Measurements from ENCODE around the gene BUD31. TPM values are rescaled to one million over a fixed set of nuclear protein-coding genes. Genes with fewer than 3 reads are reported as not detected.

BUD31 gene
- total and polyA plus RNA-seq, 10 of the 15 experiments (the other 5 are each of a cell fraction or from before 2014, with no cell fraction given): 74.2 to 317 (median 130) TPM

DNA sequence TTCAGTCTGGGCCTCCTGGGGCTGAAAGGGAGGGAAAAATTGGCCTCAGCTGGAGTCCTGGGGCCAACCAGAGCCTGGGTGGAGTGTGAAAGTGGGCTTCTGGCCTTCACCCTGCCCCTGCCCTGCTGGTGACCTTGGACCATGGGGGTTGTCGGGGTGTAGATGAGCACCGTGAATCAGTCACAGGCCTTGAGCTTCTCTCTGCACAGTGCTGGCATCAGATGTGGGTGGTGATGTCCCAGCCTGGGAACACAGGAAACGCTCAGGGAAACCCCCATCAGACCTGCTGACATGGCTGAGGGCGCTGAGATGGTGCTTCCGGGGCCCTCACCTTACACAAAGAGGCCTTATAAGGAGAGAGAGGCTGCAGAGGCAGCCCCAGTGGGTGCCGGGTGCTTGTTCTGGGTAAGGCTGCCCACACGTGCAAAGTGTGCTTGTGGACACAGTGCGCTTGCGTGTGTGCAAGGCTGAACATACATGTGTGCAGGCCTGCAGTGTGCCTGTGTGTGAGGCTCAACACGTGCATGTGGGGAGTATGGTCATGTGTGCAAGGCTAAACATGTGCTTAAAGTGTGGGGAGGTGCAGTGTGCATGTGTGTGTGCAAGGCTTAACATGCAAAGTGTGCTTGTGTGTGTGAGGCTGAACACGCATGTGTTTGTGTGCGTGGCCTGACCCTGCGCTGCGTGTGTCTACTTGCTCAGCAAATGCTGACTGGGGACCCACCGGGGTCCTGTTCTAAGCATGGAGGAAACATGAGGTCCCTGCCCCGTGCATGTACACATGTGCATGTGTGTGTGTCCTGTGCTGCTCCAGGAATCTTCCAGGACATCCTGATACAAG, 27.7 kb upstream of the BUD31 start (continued):
- TF ChIP-seq, protein P1, sequence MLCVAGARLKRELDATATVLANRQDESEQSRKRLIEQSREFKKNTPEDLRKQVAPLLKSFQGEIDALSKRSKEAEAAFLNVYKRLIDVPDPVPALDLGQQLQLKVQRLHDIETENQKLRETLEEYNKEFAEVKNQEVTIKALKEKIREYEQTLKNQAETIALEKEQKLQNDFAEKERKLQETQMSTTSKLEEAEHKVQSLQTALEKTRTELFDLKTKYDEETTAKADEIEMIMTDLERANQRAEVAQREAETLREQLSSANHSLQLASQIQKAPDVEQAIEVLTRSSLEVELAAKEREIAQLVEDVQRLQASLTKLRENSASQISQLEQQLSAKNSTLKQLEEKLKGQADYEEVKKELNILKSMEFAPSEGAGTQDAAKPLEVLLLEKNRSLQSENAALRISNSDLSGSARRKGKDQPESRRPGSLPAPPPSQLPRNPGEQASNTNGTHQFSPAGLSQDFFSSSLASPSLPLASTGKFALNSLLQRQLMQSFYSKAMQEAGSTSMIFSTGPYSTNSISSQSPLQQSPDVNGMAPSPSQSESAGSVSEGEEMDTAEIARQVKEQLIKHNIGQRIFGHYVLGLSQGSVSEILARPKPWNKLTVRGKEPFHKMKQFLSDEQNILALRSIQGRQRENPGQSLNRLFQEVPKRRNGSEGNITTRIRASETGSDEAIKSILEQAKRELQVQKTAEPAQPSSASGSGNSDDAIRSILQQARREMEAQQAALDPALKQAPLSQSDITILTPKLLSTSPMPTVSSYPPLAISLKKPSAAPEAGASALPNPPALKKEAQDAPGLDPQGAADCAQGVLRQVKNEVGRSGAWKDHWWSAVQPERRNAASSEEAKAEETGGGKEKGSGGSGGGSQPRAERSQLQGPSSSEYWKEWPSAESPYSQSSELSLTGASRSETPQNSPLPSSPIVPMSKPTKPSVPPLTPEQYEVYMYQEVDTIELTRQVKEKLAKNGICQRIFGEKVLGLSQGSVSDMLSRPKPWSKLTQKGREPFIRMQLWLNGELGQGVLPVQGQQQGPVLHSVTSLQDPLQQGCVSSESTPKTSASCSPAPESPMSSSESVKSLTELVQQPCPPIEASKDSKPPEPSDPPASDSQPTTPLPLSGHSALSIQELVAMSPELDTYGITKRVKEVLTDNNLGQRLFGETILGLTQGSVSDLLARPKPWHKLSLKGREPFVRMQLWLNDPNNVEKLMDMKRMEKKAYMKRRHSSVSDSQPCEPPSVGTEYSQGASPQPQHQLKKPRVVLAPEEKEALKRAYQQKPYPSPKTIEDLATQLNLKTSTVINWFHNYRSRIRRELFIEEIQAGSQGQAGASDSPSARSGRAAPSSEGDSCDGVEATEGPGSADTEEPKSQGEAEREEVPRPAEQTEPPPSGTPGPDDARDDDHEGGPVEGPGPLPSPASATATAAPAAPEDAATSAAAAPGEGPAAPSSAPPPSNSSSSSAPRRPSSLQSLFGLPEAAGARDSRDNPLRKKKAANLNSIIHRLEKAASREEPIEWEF (IDR thresholded peaks at IDR 0.05; ENCODE audit: insufficient replicate concordance, low read depth, low read length): no peak
- TF ChIP-seq NKRF (conservative IDR thresholded peaks at IDR 0.05) (0 out of 2 replicates have a peak, but pooled peaks have one; percentile 17), STAT3 (IDR thresholded peaks at IDR 0.05; ENCODE audit: low read depth, low read length) (no peak), TCF3 (IDR thresholded peaks at IDR 0.05; ENCODE audit: borderline replicate concordance, insufficient read depth, low read depth, low read length) (no peak), POU2F2 (IDR thresholded peaks at IDR 0.05; ENCODE audit: borderline replicate concordance, low read depth, low read length) (no peak; the same call in 1 of the 3 replicates), STAT1 (conservative IDR thresholded peaks at IDR 0.05) (no peak), PML (IDR thresholded peaks at IDR 0.05; ENCODE audit: low read length) (no peak), ATF7 (IDR thresholded peaks at IDR 0.05; ENCODE audit: low read depth) (0 out of 2 replicates have a peak, but pooled peaks have one; percentile 46), KAT2A (conservative IDR thresholded peaks at IDR 0.05; ENCODE audit: control insufficient read depth, low read depth, low read length) (no peak), SMAD1 (IDR thresholded peaks at IDR 0.05; ENCODE audit: low read depth, partially characterized antibody) (peak; percentile 35), BCL3 (IDR thresholded peaks at IDR 0.05; ENCODE audit: borderline replicate concordance, insufficient read depth, low read depth, low read length, poor library complexity, severe bottlenecking) (peak; percentile 60), NFIC (IDR thresholded peaks at IDR 0.05; ENCODE audit: low read depth, low read length) (no peak), USF1 (IDR thresholded peaks at IDR 0.05; ENCODE audit: borderline replicate concordance, extremely low read length, insufficient read depth, low read depth, low read length) (peak; percentile 30), TCF12 (IDR thresholded peaks at IDR 0.05; ENCODE audit: low read depth, low read length) (peak; percentile 61; the same call in 1 of the 2 replicates)
- TF ChIP-seq, protein P2, sequence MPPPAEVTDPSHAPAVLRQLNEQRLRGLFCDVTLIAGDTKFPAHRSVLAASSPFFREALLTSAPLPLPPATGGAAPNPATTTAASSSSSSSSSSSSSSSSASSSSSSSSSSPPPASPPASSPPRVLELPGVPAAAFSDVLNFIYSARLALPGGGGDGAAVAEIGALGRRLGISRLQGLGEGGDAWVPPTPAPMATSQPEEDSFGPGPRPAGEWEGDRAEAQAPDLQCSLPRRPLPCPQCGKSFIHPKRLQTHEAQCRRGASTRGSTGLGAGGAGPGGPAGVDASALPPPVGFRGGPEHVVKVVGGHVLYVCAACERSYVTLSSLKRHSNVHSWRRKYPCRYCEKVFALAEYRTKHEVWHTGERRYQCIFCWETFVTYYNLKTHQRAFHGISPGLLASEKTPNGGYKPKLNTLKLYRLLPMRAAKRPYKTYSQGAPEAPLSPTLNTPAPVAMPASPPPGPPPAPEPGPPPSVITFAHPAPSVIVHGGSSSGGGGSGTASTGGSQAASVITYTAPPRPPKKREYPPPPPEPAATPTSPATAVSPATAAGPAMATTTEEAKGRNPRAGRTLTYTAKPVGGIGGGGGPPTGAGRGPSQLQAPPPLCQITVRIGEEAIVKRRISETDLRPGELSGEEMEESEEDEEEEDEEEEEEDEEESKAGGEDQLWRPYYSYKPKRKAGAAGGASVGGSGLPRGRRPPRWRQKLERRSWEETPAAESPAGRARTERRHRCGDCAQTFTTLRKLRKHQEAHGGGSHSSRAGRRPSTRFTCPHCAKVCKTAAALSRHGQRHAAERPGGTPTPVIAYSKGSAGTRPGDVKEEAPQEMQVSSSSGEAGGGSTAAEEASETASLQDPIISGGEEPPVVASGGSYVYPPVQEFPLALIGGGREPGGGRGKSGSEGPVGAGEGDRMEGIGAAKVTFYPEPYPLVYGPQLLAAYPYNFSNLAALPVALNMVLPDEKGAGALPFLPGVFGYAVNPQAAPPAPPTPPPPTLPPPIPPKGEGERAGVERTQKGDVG (CRISPR knock-in tag; IDR thresholded peaks at IDR 0.05): no peak
